WERI-Rb-1 (cell line): Measurements from ENCODE around the gene PRKCA.

ENCODE experiments used
- DNase-seq: peaks from one replicate; pipeline ENCODE4 v3.0.0-alpha.2; 2020
- H3K27ac ChIP-seq: fragments of 250-450 bp; sonication (Bioruptor Pico); 2 replicates; pipeline ENCODE4 v1.5.1; 2020; ENCODE audit warnings: mild to moderate bottlenecking, moderate library complexity
- H3K27me3 ChIP-seq: fragments of 250-450 bp; sonication (Bioruptor Pico); 2 replicates; pipeline ENCODE4 v1.5.1; 2021; ENCODE audit warnings: mild to moderate bottlenecking, low read depth, moderate library complexity; ENCODE audit not compliant: insufficient read depth, severe bottlenecking
- H3K36me3 ChIP-seq: fragments of 250-450 bp; sonication (Bioruptor Pico); 2 replicates; pipeline ENCODE4 v1.5.1; 2020; ENCODE audit warnings: mild to moderate bottlenecking, moderate library complexity
- H3K4me3 ChIP-seq: 2 replicates; pipeline ENCODE4 v1.5.1; 2011; ENCODE audit warnings: low read depth, mild to moderate bottlenecking, control low read depth, low read length
- H3K9me3 ChIP-seq: fragments of 250-450 bp; sonication (Bioruptor Pico); 2 replicates; pipeline ENCODE4 v1.5.1; 2021; ENCODE audit warnings: mild to moderate bottlenecking, moderate library complexity; ENCODE audit not compliant: severe bottlenecking
- TF ChIP-seq, protein P1 (sequence below): IDR thresholded peaks from 2 replicates; pipeline ENCODE4 v1.5.1; 2011; ENCODE audit warnings: low read depth, mild to moderate bottlenecking, control low read depth, inconsistent platforms, low read length

Gene PRKCA

DNA sequence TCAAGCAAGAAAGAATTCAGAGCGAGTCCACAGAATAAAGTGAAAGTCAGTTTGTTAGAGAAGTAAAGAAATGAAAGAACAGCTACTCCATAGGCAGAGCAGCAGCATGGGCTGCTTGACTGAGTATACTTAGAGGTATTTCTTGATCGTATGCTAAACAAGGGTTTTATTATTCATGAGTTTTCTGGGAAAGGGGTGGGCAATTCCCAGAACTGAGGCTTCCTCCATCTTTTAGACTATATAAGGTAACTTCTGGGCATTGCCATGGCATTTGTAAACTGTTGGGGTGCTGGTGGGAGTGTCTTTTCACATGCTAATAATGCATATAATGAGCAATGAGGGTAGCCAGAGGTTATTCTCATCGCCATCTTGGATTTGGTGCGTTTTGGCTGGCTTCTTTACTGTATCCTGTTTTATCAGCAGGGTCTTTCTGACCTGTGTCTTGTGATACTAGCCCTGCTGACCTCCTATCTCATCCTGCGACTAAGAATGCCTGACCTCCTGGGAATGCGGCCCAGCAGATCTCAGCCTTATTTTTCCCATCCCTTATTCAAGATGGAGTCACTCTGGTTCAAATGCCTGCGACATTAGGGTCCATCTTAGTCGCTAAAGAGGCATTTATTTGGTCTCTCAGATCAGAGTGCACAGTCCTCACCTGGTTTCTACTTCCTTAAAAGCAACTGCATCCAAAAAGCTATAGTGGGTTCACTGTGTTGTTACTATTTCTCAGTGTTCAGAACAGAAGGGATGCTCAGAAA is 432.0 kb downstream of the PRKCA start:
- H3K27me3 ChIP-seq = no peaks in the 10 kb centered on the region
- H3K4me3 ChIP-seq = no peak overlapping the region
- no peaks in the 10 kb centered on the region for H3K9me3 ChIP-seq
- DNase-seq = no peak
- no peak overlapping the region for H3K27ac ChIP-seq
- no peaks in the 10 kb centered on the region for H3K36me3 ChIP-seq
- TF ChIP-seq, protein P1, sequence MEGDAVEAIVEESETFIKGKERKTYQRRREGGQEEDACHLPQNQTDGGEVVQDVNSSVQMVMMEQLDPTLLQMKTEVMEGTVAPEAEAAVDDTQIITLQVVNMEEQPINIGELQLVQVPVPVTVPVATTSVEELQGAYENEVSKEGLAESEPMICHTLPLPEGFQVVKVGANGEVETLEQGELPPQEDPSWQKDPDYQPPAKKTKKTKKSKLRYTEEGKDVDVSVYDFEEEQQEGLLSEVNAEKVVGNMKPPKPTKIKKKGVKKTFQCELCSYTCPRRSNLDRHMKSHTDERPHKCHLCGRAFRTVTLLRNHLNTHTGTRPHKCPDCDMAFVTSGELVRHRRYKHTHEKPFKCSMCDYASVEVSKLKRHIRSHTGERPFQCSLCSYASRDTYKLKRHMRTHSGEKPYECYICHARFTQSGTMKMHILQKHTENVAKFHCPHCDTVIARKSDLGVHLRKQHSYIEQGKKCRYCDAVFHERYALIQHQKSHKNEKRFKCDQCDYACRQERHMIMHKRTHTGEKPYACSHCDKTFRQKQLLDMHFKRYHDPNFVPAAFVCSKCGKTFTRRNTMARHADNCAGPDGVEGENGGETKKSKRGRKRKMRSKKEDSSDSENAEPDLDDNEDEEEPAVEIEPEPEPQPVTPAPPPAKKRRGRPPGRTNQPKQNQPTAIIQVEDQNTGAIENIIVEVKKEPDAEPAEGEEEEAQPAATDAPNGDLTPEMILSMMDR = no peak

DNA sequence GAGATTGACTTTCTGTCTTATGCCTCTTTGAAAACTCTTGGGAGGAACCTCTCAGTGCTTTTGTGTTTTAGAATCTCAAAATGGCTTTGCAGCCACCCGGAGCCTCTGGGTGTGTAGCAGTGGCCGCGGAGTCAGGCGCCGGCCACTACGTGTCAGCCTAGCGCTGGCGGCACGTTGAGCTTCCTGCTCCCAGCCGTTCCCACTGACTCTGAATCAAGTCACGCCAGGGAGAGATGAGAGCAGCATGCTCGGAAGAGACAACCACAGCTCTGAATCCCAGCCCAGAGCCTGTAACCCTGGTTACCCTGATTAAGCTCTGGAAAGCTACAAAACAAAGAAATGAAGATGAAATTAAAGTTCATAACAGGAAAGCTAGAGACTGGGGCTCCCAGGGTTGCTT is 435.1 kb downstream of the PRKCA start:
- no peaks in the 10 kb centered on the region for H3K9me3 ChIP-seq
- no peak overlapping the region for H3K27ac ChIP-seq
- TF ChIP-seq, protein P1 = peak; percentile 94
- no peaks in the 10 kb centered on the region for H3K36me3 ChIP-seq
- no peak overlapping the region for H3K4me3 ChIP-seq
- DNase-seq = peak; percentile 84
- H3K27me3 ChIP-seq = no peaks in the 10 kb centered on the region

DNA sequence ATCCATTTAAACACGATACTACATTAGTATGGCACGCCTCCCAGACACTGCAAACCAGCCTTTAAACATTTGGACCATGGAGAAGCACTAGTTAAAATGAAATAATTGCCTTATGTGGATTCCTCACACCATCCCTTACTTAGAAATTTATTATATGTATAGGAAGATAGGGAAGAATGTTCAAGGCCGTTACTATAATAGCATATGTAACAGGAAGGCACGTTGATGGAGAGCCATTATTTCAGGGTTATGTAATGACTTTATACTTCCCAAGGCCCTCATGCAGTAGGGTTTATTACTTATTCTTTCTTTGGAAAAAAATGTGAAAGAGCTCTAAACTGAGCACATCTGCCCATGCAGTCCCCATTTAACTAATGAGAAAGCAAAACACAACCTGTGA is 435.9 kb downstream of the PRKCA start:
- Histone ChIP-seq H3K36me3 (no peaks in the 10 kb centered on the region), H3K27me3 (no peaks in the 10 kb centered on the region)
- TF ChIP-seq, protein P1 = no peak

DNA sequence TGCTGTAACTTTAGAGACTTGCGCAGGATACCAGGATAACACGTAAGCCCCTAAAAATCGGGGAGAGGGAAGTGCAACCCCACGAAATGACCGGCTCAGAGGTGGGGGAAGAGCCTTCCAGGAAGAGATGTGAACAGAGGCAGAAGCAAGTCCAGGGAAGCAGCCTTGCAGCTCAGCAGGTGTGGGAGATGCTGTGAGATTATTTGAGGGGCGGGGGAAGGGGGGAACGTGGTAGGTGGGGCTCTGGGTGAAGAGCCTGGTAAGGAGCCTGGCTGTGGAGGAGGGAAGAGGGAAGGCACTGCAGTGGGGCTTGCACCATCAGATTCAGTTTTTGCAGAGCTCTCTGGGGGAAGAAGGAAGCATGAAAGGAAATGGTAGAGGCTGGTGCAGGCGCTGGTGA is 437.1 kb downstream of the PRKCA start:
- no peaks in the 10 kb centered on the region for H3K27me3 ChIP-seq
- no peak for DNase-seq
- no peak overlapping the region for H3K27ac ChIP-seq
- H3K4me3 ChIP-seq = no peak overlapping the region
- no peaks in the 10 kb centered on the region for H3K36me3 ChIP-seq
- TF ChIP-seq, protein P1 = no peak
- H3K9me3 ChIP-seq = peaks cover 17% of the 10 kb centered on the region

More for the DNA sequence above, 435.9 kb downstream of the PRKCA start:
- no peak overlapping the region for H3K27ac ChIP-seq
- no peak for DNase-seq
- no peak overlapping the region for H3K4me3 ChIP-seq
- H3K9me3 ChIP-seq = peaks cover 6% of the 10 kb centered on the region

DNA sequence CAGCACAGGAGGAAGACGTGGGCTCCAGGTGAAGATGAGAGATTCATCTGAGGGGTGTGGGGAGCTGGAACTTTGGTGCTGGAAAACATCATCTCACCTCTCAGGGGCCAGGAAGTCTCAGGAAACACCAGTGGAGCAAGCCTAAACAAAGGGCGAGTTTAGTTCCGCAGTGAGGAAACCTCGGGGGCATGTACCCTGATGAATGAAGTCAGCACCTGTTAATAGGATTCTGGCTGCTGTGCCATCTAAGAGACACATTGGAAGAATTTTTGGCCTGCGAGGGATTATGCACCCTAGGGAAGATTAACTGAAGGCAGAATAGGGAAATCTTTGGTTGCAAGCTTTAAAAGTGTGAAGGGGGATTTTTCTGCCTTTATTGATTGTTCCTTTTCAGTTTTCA is 437.8 kb downstream of the PRKCA start:
- Histone ChIP-seq H3K27me3 (no peaks in the 10 kb centered on the region), H3K36me3 (no peaks in the 10 kb centered on the region), H3K27ac (no peak overlapping the region), H3K4me3 (no peak overlapping the region), H3K9me3 (peaks cover 18% of the 10 kb centered on the region)
- DNase-seq = no peak
- TF ChIP-seq, protein P1 = no peak

DNA sequence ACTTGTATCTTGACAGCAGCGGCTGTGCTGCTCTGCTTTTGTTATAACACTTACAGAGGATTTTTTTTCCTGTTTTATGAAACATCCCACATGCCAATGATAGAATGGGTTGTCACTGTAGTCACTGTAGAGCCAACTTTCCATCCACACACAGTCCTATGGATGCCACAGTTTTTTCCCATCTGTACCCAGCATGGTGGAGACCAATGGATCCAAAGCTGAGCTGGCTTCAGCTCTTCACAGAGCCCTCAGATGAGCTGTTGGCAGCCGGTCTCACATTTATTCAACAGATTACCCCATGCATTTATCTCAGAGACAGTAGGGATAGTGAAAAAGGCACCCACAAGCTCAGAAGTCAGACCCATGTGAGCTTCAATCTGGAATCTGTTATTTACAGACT is 441.1 kb downstream of the PRKCA start:
- TF ChIP-seq, protein P1 = no peak
- H3K4me3 ChIP-seq = no peak overlapping the region
- no peaks in the 10 kb centered on the region for H3K36me3 ChIP-seq
- no peak overlapping the region for H3K27ac ChIP-seq
- peaks cover 18% of the 10 kb centered on the region for H3K9me3 ChIP-seq
- DNase-seq = no peak
- no peaks in the 10 kb centered on the region for H3K27me3 ChIP-seq
